ENCODE data around the gene XIRP2.
"Not testable (repeated sequence)": the region's sequence is repeated elsewhere in the genome, so short reads cannot be mapped to it uniquely, and the experiment has no call there.

XIRP2 gene

DNA sequence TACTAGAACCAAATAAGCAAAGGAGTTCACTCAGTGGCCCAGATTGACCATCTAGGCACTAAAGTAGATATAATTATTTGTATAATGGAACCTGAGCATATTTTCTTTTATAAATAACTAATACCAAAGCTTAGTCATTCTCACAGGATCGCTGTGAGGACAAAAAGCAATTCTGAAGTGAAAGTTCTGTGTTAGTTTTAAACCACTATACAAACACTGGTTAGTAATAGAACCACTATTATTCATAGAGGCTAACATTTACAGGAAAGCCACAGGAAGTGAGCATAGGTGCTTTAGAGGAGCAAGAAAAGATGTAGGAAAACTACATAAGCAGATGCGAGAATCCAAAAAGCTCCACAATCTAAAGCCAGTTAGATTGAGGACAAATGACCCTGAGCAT is 364.7 kb downstream of the XIRP2 start:
- no peaks in the 10 kb centered on the region for H3K27me3 ChIP-seq
- H3K9me3 ChIP-seq: no peaks in the 10 kb centered on the region
- H3K27ac ChIP-seq: no peak overlapping the region
- H3K36me3 ChIP-seq: no peaks in the 10 kb centered on the region
- TF ChIP-seq CTCF (IDR thresholded peaks at IDR 0.05): no peak
- no peaks in the 10 kb centered on the region for H3K4me1 ChIP-seq (ENCODE audit: control insufficient read depth in 1 of 2, insufficient read depth in 1 of 2, low read depth in 1 of 2, low read length in 1 of 2)
- H3K4me3 ChIP-seq (ENCODE audit: low read depth in 1 of 2, low read length in 1 of 2): no peak overlapping the region

DNA sequence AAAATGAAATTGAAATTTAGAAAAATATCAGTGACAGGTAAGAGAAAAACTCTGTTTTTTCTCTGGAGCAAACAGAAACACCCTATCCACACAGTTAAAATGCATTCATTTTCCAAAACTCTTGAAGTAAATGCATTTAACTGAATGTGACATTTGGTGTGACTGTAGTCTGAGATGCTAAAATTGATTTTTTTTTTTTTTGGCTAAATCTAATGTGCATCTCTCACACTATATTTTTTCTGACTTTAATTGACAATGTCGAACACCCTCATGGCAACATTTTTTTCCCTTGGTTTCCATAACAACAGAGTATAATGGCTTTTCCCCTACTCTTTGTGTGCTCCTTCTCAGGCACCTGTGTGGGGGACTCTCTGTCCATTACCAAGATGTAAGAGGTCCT is 366.4 kb downstream of the XIRP2 start:
- H3K9me3 ChIP-seq: no peaks in the 10 kb centered on the region
- no peaks in the 10 kb centered on the region for H3K27me3 ChIP-seq
- no peaks in the 10 kb centered on the region for H3K4me1 ChIP-seq (ENCODE audit: control insufficient read depth in 1 of 2, insufficient read depth in 1 of 2, low read depth in 1 of 2, low read length in 1 of 2)
- no peak overlapping the region for H3K4me3 ChIP-seq (ENCODE audit: low read depth in 1 of 2, low read length in 1 of 2)
- TF ChIP-seq CTCF (IDR thresholded peaks at IDR 0.05): no peak
- no peak overlapping the region for H3K27ac ChIP-seq
- H3K36me3 ChIP-seq: no peaks in the 10 kb centered on the region

GRCh38 chr2:167258712-167259111 is 370.4 kb downstream of the XIRP2 start:
- Histone ChIP-seq H3K9me3 (no peaks in the 10 kb centered on the region), H3K27ac (no peak overlapping the region), H3K4me1 (ENCODE audit: control insufficient read depth in 1 of 2, insufficient read depth in 1 of 2, low read depth in 1 of 2, low read length in 1 of 2) (no peaks in the 10 kb centered on the region), H3K4me3 (ENCODE audit: low read depth in 1 of 2, low read length in 1 of 2) (no peak overlapping the region), H3K27me3 (no peaks in the 10 kb centered on the region), H3K36me3 (no peaks in the 10 kb centered on the region)
- TF ChIP-seq CTCF (IDR thresholded peaks at IDR 0.05): no peak

GRCh38 chr2:167264380-167264779 is 376.1 kb downstream of the XIRP2 start:
- TF ChIP-seq CTCF (IDR thresholded peaks at IDR 0.05): no peak
- H3K36me3 ChIP-seq: no peaks in the 10 kb centered on the region
- H3K27ac ChIP-seq: no peak overlapping the region
- no peaks in the 10 kb centered on the region for H3K27me3 ChIP-seq
- no peaks in the 10 kb centered on the region for H3K9me3 ChIP-seq
- no peak overlapping the region for H3K4me3 ChIP-seq (ENCODE audit: low read depth in 1 of 2, low read length in 1 of 2)
- no peaks in the 10 kb centered on the region for H3K4me1 ChIP-seq (ENCODE audit: control insufficient read depth in 1 of 2, insufficient read depth in 1 of 2, low read depth in 1 of 2, low read length in 1 of 2)

DNA sequence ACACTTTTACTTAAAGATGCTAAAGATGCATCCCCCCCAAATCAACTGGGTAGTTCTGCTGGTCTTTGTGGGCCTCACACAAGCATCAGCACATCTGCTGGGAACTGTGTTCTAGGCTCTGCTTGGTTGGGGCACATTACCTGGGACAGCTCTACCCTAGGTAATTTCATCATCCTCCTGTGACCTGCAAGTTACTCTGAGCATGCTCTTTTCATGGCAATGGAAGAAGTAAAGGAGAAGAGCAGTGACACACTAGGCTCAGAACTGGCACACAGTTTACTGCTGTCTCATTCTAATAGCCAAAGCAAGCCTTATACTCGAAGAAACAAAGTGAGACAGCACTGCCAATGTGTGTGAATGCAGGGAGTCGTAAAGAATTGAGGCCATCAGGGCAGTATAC is 376.7 kb downstream of the XIRP2 start:
- Histone ChIP-seq H3K9me3 (no peaks in the 10 kb centered on the region), H3K36me3 (no peaks in the 10 kb centered on the region), H3K27ac (no peak overlapping the region), H3K4me3 (ENCODE audit: low read depth in 1 of 2, low read length in 1 of 2) (no peak overlapping the region), H3K4me1 (ENCODE audit: control insufficient read depth in 1 of 2, insufficient read depth in 1 of 2, low read depth in 1 of 2, low read length in 1 of 2) (no peaks in the 10 kb centered on the region), H3K27me3 (no peaks in the 10 kb centered on the region)
- no peak for TF ChIP-seq CTCF (IDR thresholded peaks at IDR 0.05)

- Histone ChIP-seq H3K36me3 (no peaks in the 10 kb centered on the region), H3K4me3 (ENCODE audit: low read depth in 1 of 2, low read length in 1 of 2) (no peak overlapping the region), H3K27me3 (no peaks in the 10 kb centered on the region), H3K27ac (no peak overlapping the region), H3K4me1 (ENCODE audit: control insufficient read depth in 1 of 2, insufficient read depth in 1 of 2, low read depth in 1 of 2, low read length in 1 of 2) (no peaks in the 10 kb centered on the region), H3K9me3 (no peaks in the 10 kb centered on the region)
- TF ChIP-seq CTCF (IDR thresholded peaks at IDR 0.05): no peak
Measured at GRCh38 chr2:167265722-167266121, 377.4 kb downstream of the XIRP2 start.

DNA sequence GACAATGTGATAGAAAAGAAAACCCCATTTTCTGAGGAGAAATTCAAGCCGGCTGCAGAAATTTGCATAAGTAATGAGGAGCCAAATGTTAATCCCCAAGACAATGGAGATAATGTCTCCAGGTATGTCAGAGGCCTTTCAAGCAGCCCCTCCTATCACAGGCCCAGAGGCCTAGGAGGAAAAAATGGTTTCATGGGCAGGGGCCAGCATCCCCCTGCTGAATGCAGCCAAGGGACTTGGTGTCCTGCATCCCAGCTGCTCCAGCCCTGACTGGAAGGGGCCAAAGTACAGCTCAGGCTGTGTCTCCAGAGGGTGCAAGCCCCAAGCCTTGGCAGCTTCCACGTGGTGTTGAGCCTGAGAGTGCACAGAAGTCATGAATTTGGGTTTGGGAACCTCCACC is 380.0 kb downstream of the XIRP2 start:
- H3K27me3 ChIP-seq; H3K36me3 ChIP-seq; H3K27ac ChIP-seq; H3K9me3 ChIP-seq; H3K4me3 ChIP-seq (ENCODE audit: low read depth in 1 of 2, low read length in 1 of 2); H3K4me1 ChIP-seq (ENCODE audit: control insufficient read depth in 1 of 2, insufficient read depth in 1 of 2, low read depth in 1 of 2, low read length in 1 of 2): not testable (repeated sequence)

Data from neutrophil (primary cell).